Peyer's patch (tissue), 4 donors: ENCODE data around the gene CLEC4M. TPM values are rescaled to one million over a fixed set of nuclear protein-coding genes. Genes with fewer than 3 reads are reported as not detected.

Source experiments
- DNase-seq, 3 donors: peaks; one replicate each; pipeline ENCODE4 v3.0.0-alpha.2; 2017 to 2019
- H3K27ac ChIP-seq, 4 donors: fragments of 200-600 bp; sonication (generic); one replicate each; pipeline ENCODE4 v1.5.1; 2016 to 2019
- H3K27me3 ChIP-seq, 2 donors: fragments of 200-600 bp; sonication (generic); one replicate each; pipeline ENCODE4 v1.5.1; 2019
- H3K36me3 ChIP-seq, 3 donors: fragments of 200-600 bp; sonication (generic); one replicate each; pipeline ENCODE4 v1.5.1; 2016 to 2019
- H3K4me1 ChIP-seq, 4 donors: fragments of 200-600 bp; sonication (generic); one replicate each; pipeline ENCODE4 v1.5.1; 2016 to 2019
- H3K4me3 ChIP-seq, 4 donors: fragments of 200-600 bp; sonication (generic); 1 replicate in 3 of 4; 2 replicates in 1 of 4; pipeline ENCODE4 v1.5.1; 2016 to 2019; ENCODE audit warnings: mild to moderate bottlenecking in 1 of 4
- H3K9me3 ChIP-seq, 4 donors: fragments of 200-600 bp; sonication (generic); one replicate each; pipeline ENCODE4 v1.5.1; 2016 to 2019; ENCODE audit warnings: mild to moderate bottlenecking in 1 of 4
- POLR2A ChIP-seq, 2 donors: fragments of 450-650 bp; IDR thresholded peaks; one replicate each; pipeline ENCODE4 v1.5.1; 2017; ENCODE audit warnings: antibody characterized with exemption in 2 of 2, mild to moderate bottlenecking in 2 of 2, moderate library complexity in 2 of 2
- total RNA-seq, 4 donors: library from RNA; depleted of rRNA; stranded (reverse); fragments of >200 nt; gene quantifications; one replicate each; pipeline ENCODE4 v1.1.0, GENCODE V29; 2016
- TF ChIP-seq, protein P1 (sequence below), 6 experiments: fragments of 450-650 bp in 4 of 6; fragments of 200-600 bp in 2 of 6; sonication (generic) in 1 of 6; IDR thresholded peaks; one replicate each; pipeline ENCODE4 v1.5.1; 2017 to 2019; ENCODE audit warnings: antibody characterized with exemption in 6 of 6, mild to moderate bottlenecking in 3 of 6, moderate library complexity in 1 of 6

The CLEC4M gene
- total RNA-seq, 4 donors from 2014 or later = not detected

DNA sequence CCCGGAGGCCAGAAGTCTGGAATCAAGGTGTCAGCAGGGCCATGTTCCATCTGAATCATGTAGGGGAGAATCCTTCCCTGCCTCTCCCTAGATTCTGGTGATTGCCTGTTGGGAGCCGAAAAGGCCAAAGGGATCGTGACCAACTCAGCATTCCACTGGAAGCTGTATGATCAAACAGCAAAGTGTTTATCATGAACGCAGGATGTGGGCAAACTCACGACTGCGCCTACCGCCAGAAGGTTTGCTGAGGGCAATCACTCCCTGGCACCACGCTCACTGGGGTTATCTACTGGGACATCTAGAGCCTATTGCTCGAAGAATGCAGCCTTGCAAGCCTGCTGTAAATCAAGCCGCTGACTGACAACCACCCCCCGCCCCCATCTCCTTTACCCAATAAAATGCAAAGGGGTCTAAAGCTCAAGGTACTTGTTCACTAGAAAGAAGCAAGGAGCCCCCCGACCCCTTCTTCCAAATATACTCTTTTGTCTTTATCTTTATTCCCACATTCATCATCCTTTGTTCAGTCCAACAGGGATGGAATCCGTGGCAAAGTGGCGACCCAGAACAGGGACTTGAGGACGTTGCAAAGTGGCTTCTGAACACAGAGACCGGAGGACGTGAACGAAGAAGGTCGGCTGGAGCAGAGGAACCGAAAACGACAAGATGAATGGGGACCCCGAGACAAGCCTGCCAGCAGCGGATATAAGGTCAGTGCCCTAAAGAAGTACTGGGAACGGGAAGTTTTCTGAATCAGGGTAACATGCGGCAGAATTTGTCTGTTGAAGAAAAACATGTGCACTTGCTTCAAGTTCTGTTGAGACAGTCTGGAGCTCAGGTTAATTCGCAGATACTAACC lies 16.8 kb downstream of the CLEC4M start:
- no peaks in the 10 kb centered on the region for H3K36me3 ChIP-seq
- no peaks in the 10 kb centered on the region for H3K27me3 ChIP-seq
- H3K27ac ChIP-seq = no peak overlapping the region
- no peak overlapping the region for H3K4me3 ChIP-seq
- TF ChIP-seq, protein P1, sequence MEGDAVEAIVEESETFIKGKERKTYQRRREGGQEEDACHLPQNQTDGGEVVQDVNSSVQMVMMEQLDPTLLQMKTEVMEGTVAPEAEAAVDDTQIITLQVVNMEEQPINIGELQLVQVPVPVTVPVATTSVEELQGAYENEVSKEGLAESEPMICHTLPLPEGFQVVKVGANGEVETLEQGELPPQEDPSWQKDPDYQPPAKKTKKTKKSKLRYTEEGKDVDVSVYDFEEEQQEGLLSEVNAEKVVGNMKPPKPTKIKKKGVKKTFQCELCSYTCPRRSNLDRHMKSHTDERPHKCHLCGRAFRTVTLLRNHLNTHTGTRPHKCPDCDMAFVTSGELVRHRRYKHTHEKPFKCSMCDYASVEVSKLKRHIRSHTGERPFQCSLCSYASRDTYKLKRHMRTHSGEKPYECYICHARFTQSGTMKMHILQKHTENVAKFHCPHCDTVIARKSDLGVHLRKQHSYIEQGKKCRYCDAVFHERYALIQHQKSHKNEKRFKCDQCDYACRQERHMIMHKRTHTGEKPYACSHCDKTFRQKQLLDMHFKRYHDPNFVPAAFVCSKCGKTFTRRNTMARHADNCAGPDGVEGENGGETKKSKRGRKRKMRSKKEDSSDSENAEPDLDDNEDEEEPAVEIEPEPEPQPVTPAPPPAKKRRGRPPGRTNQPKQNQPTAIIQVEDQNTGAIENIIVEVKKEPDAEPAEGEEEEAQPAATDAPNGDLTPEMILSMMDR (IDR thresholded peaks at IDR 0.05) = no peak
- no peak for TF ChIP-seq POLR2A (IDR thresholded peaks at IDR 0.05)
- DNase-seq = no peak
- H3K4me1 ChIP-seq = no peaks in the 10 kb centered on the region
- no peaks in the 10 kb centered on the region for H3K9me3 ChIP-seq

DNA sequence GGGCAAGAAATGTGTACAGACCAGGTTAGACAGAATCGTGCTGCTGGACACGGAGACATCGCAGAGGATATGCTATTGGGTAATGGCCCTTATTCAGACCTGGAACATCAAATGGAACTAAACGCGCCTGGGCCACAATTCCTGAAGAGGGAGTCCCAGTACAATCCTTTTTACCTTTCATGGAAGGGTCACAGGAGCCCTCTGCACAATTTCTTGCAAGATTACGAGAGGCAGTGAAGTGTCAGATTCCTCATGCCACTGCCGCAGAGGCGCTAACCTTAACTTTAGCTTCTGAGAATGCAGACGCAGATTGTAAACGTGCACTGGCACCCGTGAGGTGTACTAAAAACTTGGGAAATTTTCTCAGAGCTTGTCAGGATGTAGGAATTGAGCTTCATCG lies 18.1 kb downstream of the CLEC4M start:
- H3K27me3 ChIP-seq = no peaks in the 10 kb centered on the region
- no peaks in the 10 kb centered on the region for H3K4me1 ChIP-seq

DNA sequence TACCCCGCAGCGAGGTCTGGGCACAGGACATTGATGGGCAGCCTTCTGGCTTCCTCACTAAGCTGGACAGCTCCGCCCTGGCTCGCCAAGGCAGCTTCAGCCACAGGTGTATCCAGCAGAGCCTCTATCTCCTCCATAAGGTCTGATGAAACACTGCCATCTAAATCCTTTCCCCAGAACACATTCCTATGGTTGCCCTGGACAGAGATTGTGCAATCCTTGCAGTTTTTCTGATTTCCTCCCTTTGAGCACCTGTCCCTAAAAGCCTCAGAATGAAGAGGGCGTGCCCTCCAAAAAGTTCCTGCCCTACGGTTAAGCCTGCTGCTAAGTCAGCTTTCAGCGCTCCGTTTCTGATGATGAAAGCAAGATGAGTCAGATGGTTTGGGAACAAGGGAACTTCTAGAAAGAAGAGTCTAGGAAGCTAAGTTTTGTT lies 21.0 kb downstream of the CLEC4M start:
- H3K4me1 ChIP-seq = peaks cover 0 to 13% (median 2%) of the 10 kb centered on the region in 4 donors
- no peak overlapping the region for H3K27ac ChIP-seq
- H3K4me3 ChIP-seq = no peak overlapping the region
- no peaks in the 10 kb centered on the region for H3K36me3 ChIP-seq
- TF ChIP-seq, protein P1 (IDR thresholded peaks at IDR 0.05) = no peak
- TF ChIP-seq POLR2A (IDR thresholded peaks at IDR 0.05) = no peak
- H3K9me3 ChIP-seq = peaks cover 0 to 3% (median 0%) of the 10 kb centered on the region in 4 donors
- H3K27me3 ChIP-seq = peaks cover 0 to 19% of the 10 kb centered on the region in 2 donors
- DNase-seq = no peak

More for the DNA sequence above, 18.1 kb downstream of the CLEC4M start:
- Histone ChIP-seq H3K27ac (no peak overlapping the region), H3K9me3 (peaks cover 0 to 3% (median 0%) of the 10 kb centered on the region in 4 donors), H3K4me3 (no peak overlapping the region), H3K36me3 (no peaks in the 10 kb centered on the region)
- TF ChIP-seq, protein P1 (IDR thresholded peaks at IDR 0.05) = no peak
- TF ChIP-seq POLR2A (IDR thresholded peaks at IDR 0.05) = no peak
- no peak for DNase-seq

DNA sequence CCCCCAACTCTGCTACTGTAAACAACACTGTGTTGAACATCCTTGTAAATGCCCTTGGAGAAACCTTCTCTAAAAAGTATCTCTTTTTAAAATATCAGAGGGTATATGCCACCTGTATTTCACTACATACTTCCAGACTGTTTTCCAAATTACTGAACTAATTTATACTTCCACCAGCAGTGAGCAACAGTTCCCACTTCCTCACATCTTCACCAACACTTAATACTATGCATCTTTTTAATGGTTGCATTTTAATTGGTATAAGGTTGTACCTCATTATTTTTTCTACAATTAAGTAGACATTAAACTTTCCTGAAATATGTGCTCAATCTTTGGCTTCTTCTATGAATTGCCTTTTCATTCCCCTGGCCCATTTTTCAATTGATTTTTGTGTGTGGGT lies 21.8 kb downstream of the CLEC4M start:
- TF ChIP-seq, protein P1 (IDR thresholded peaks at IDR 0.05) = no peak
- TF ChIP-seq POLR2A (IDR thresholded peaks at IDR 0.05) = no peak

DNA sequence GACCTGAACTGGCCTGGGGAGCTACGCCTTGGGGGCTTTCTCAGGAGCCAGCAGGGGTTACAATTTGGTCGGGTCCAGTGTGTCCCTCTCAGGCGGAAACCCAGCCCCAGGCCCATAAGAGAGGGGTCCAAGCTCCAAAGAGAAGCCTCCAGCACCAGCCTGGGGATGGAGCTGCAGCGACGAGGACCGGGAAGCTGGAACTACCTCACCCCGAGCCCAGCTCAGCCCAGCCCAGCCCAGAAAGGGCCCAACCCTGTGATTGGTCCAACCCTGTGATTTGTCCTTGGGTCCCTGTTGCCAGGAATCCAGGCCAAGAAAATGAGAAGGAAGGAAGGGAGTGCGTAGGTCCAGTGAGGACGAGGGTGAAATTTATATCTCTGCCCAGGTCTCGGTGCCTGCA lies 24.1 kb downstream of the CLEC4M start:
- Histone ChIP-seq H3K9me3 (peaks cover 0 to 3% (median 0%) of the 10 kb centered on the region in 4 donors), H3K27ac (no peak overlapping the region), H3K4me3 (no peak overlapping the region), H3K36me3 (no peaks in the 10 kb centered on the region), H3K27me3 (peaks cover 0 to 27% of the 10 kb centered on the region in 2 donors), H3K4me1 (peaks cover 0 to 21% (median 8%) of the 10 kb centered on the region in 4 donors)
- no peak for DNase-seq
- TF ChIP-seq, protein P1 (IDR thresholded peaks at IDR 0.05) = no peak
- no peak for TF ChIP-seq POLR2A (IDR thresholded peaks at IDR 0.05)

More for the DNA sequence above, 21.8 kb downstream of the CLEC4M start:
- no peak overlapping the region for H3K4me3 ChIP-seq
- DNase-seq = no peak
- H3K36me3 ChIP-seq = no peaks in the 10 kb centered on the region
- H3K27ac ChIP-seq = no peak overlapping the region
- peaks cover 0 to 21% (median 8%) of the 10 kb centered on the region in 4 donors for H3K4me1 ChIP-seq
- peaks cover 0 to 3% (median 0%) of the 10 kb centered on the region in 4 donors for H3K9me3 ChIP-seq
- peaks cover 0 to 27% of the 10 kb centered on the region in 2 donors for H3K27me3 ChIP-seq
